C4-2B (cell line): ENCODE measurements around the gene ADM5.

Experiments used
- H3K27ac ChIP-seq: fragments of 450-650 bp; 2 replicates; pipeline ENCODE4 v1.5.1; 2017
- ZFX ChIP-seq: fragments of 450-650 bp; IDR thresholded peaks from 2 replicates; pipeline ENCODE4 v1.6.1; 2017
- TF ChIP-seq, protein P1 (sequence below): fragments of 450-650 bp; conservative IDR thresholded peaks from 2 replicates; pipeline ENCODE4 v1.5.1; 2017; ENCODE audit warnings: mild to moderate bottlenecking

The ADM5 gene

GRCh38 chr19:49654581-49654980 lies 34.8 kb upstream of the ADM5 start:
- TF ChIP-seq ZFX, result no peak
- TF ChIP-seq, protein P1, sequence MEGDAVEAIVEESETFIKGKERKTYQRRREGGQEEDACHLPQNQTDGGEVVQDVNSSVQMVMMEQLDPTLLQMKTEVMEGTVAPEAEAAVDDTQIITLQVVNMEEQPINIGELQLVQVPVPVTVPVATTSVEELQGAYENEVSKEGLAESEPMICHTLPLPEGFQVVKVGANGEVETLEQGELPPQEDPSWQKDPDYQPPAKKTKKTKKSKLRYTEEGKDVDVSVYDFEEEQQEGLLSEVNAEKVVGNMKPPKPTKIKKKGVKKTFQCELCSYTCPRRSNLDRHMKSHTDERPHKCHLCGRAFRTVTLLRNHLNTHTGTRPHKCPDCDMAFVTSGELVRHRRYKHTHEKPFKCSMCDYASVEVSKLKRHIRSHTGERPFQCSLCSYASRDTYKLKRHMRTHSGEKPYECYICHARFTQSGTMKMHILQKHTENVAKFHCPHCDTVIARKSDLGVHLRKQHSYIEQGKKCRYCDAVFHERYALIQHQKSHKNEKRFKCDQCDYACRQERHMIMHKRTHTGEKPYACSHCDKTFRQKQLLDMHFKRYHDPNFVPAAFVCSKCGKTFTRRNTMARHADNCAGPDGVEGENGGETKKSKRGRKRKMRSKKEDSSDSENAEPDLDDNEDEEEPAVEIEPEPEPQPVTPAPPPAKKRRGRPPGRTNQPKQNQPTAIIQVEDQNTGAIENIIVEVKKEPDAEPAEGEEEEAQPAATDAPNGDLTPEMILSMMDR, result no peak
- no peak overlapping the region for H3K27ac ChIP-seq

DNA sequence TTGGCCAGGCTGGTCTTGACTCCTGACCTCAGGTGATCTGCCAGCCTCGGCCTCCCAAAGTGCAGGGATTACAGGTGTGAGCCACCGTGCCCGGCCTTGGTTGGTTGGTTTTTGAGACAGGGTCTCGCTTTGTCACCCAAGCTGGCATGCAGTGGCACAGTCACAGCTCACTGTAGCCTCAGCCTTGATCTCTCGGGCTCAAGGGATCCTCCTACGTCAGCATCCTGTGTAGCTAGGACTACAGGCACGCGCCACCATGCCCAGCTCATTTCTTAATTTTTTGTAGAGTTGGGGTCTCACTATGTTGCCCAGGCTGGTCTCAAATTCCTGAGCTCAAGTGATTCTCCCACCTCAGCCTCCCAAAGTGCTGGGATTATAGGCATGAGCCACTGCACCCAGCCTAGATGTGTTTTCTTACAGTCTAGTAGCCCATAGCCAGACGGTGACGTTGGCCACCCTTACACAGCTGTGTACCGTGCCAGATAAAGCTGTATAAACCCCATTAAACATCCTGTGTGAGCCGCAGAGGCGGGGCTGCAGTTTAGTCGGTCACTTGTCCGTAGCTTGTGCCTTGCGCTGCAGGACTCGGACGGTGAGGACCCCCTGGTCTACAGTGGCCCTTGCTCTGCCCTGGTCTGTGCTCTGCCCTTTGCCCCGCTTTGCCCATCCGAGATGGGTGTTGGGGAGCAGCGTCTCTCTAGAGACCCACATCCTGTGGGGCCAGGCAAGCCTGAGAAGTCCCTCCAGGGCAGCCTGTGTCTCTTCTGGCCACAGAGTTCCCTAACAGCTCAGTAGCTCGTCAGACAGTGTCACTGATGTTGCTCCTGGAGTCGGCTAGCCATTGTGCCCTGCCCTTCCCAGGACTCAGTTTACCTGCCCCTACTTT lies 33.6 kb upstream of the ADM5 start:
- TF ChIP-seq, protein P1, result no peak
- no peak for TF ChIP-seq ZFX
- no peak overlapping the region for H3K27ac ChIP-seq

DNA sequence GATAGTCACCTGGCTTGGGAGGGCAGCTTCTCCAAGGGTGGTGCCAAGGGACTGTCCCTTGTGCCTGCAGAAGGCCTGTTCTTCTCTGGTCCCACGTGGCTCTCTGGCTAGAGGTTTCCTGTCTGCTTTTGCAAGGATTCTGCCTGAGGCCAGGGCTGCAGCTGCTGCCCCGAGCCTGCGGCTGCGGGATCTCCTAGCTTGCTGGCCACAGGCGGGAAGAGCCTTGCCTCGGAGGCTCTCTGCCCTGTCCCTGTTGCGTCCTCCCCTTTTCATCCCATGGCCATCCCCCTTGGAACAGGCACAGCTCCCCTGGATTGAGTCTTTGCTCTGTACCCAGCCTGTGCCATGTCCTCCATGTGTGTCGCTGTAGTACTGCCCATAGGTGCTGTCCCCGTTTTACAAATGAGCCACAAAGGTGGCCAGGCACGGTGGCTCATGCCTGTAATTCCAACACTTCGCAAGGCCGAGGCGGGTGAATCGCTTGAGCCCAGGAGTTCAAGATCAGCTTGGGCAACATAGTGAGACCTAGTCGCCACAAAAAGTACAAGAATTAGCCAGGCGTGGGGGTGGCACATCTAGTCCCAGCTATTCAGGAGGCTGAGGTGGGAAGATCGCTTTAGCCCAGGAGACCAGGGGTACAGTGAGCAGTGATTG lies 32.8 kb upstream of the ADM5 start:
- no peak overlapping the region for H3K27ac ChIP-seq
- TF ChIP-seq, protein P1, result no peak
- TF ChIP-seq ZFX, result no peak

DNA sequence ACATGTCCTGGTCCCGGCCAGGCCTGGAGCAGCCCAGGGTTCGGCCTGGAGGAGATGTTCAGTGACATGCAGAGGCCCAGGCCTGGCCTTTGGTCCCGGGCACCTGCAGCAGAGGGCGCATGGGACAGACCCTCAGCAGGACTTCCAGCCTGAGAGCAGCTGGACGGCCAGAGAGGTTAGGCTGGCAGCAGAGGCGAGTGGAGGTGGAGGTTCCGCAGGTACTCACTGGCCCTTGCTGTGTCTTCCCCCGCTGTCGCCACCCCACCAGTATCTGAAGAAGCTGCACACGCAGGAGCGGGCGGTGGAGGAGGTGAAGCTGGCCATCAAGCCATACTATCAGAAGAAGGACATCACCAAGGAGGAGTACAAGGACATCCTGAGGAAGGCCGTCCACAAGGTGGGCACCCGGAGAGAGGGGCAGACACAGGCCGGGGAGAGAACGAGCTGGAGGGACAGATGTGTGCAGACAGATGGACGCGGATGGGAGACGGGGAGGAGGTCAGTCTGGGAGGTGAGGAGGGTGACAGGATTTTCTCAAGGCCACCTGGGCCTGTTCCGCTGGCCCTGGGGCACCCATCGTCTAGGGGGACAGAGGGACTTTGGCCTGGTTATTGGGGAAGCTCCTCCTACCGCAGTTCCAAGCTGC lies 31.8 kb upstream of the ADM5 start:
- H3K27ac ChIP-seq, result no peak overlapping the region
- TF ChIP-seq, protein P1, result no peak
- no peak for TF ChIP-seq ZFX

DNA sequence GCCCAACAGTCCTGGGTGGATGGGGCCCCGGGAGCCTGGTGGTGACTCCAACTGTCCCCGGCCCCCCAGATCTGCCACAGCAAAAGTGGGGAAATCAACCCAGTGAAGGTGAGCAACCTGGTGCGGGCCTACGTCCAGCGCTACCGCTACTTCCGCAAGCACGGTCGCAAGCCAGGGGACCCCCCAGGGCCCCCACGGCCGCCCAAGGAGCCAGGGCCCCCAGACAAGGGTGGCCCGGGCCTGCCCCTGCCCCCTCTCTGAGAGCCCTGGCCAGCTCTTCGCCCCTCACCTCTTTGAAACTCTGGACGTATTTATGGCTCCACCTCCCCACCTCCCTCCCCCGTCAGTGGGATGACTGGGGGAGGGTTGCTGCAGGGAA lies 31.3 kb upstream of the ADM5 start:
- H3K27ac ChIP-seq, result no peak overlapping the region
- TF ChIP-seq, protein P1, result no peak
- no peak for TF ChIP-seq ZFX

GRCh38 chr19:49658566-49659442 lies 30.6 kb upstream of the ADM5 start:
- H3K27ac ChIP-seq, result no peak overlapping the region
- TF ChIP-seq ZFX, result no peak
- TF ChIP-seq, protein P1, result no peak
